Kidney capillary endothelial cell (primary cell): ENCODE data around the gene CBS.
"Not testable (repeated sequence)": the region's sequence is repeated elsewhere in the genome, so short reads cannot be mapped to it uniquely, and the experiment has no call there.

Experiments used
- DNase-seq: peaks from one replicate; pipeline ENCODE4 v3.0.0-alpha.2; 2018; ENCODE audit warnings: low spot score

The CBS gene

GRCh38 chr21:43068065-43068464 is 7.6 kb downstream of the CBS start:
- not testable (repeated sequence) for DNase-seq

GRCh38 chr21:43066690-43067089 is 8.9 kb downstream of the CBS start:
- DNase-seq: not testable (repeated sequence)

DNA sequence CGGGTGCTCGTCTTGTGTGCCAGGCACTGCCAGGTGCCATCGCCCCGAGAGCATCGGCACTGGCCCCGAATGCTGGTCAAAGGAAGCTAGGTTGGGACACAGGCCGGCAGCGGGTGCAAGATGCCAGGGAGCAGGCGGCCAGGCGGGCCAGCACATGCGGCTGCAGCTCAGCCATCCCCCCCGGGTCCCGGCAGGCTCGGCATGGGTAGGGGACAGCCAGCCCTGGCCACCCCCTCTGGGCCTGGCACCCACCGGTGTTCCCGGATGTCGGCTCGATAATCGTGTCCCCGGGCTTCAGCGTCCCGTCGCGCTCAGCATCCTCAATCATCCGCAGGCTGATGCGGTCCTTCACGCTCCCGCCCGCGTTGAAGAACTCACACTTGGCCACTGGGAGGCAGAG is 9.6 kb downstream of the CBS start:
- DNase-seq: not testable (repeated sequence)

DNA sequence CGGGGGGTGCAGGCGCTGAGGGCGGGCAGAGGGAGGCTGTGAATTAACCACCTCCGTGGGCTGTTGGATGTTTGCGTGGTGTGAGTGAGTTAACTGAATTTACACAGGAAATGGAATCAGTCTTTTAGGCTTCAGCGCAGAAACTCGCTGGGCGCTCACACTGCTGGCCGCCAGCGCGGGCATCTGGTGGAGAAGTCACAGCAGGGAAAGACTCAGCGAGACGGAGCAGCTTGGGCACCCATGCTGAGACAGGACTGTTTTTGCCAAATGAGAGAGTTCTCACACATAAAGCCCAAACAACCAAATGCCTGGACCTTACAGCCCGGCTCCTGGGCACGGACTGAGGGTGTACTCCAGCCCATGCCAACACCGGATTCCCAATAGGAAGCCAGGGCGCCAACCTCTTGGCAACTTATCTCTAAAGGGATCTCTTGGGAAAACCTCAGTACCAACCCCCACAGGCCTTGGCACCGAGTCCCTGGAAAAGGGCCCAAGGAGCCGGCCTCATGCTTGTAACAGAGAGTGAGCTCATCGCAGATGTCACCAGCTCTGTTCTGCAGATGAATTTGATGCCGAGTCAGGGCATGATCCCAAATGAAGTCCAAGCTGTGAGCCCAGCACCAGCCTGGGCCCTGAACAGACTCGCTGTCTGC is 11.2 kb downstream of the CBS start:
- DNase-seq: not testable (repeated sequence)

- not testable (repeated sequence) for DNase-seq
Observed at GRCh38 chr21:43062955-43063664, 12.5 kb downstream of the CBS start.

- DNase-seq: not testable (repeated sequence)
Observed at GRCh38 chr21:43053112-43053511, 22.5 kb downstream of the CBS start.

DNA sequence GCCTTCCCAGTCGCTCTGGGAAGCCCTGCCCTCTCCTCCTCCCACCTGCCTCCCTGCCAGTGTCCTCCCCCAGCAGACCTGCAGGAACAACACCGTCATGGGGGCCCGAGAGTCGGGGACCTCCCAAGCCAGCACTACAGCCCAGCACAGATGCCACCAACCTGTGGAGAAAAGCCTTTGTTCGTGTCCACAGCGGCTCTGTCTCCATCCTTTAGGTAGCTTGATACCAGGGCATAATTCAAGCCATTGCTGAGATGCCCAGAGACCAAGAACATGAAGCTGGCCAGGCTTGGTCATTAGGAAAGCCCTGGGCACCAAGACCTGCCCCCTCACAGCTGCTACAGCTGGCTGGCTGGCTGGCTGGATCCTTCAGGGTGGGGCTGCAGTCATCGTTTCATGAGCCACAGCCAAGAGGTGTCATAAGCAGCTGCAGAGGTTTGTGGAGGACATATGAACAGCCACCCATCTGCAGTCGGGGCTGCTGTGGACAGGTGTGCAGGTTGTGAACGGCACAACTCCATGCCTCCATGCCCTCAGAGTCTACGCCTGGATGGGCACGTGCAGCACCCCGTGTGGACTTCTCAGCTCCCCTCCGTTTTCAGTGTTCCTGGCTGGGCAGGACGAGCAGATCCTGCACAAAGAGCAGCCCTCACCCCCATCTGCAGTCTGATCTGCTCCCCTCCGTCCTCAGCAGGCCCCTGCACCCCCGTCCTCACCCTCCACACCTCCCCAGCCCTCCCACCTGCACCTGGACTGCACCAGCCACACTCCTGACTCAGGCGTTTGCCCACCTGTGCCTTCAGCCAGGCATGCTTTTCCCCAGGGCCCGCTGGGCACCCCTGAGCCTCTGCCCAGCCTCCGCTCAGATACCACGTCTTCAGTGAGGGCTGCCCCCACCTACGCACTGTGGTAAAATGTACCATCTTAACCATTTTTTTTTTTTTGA is 29.5 kb downstream of the CBS start:
- DNase-seq: not testable (repeated sequence)

- DNase-seq: not testable (repeated sequence)
Observed at GRCh38 chr21:43045165-43045875, 30.3 kb downstream of the CBS start.

DNA sequence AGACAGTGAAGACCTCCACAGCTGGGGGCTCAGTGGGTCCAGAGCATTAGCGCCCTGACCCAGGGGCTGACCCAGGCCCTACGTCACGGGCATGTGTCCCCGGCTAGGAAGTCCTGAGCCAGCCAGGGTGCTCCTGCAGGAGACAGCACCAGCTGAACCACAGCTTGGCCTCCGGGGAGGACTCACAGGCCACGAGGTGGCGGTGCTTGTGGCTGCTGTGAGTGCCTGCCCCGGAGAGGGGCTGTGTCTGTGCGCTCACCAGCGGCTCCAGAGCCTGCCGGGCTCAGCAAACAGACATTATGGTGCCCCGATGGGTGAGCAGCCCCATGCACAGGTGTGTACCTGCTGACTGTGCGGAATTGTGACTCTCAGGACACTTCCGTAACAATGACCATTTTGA is 31.1 kb downstream of the CBS start:
- not testable (repeated sequence) for DNase-seq

- DNase-seq: not testable (repeated sequence)
Observed at GRCh38 chr21:43043291-43043690, 32.3 kb downstream of the CBS start.

DNA sequence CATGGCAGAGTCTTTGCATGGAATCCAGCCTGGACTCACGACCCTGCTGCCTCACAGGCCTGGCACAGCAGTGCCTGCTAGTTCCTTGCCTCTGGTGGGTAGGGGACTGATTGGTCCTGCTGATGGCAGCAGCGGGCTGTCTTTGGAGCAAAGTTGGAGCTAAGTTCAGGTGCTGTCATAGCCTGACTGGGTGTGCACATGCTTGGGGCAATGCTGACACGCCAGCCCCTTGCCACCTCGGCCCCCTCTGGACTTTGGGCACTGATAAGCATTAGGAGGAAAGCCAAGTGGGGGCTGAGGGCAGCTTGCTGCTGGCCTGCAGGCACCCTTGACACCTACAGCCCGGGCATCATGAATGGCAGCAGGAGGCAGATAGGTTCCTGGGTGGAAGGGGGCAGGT is 33.5 kb downstream of the CBS start:
- DNase-seq: not testable (repeated sequence)

- DNase-seq: not testable (repeated sequence)
Observed at GRCh38 chr21:43038659-43039044, 37.0 kb downstream of the CBS start.

- not testable (repeated sequence) for DNase-seq
Observed at GRCh38 chr21:43037918-43038658, 37.5 kb downstream of the CBS start.

GRCh38 chr21:43036889-43037288 is 38.7 kb downstream of the CBS start:
- not testable (repeated sequence) for DNase-seq

GRCh38 chr21:43034826-43035225 is 40.8 kb downstream of the CBS start:
- DNase-seq: no peak

DNA sequence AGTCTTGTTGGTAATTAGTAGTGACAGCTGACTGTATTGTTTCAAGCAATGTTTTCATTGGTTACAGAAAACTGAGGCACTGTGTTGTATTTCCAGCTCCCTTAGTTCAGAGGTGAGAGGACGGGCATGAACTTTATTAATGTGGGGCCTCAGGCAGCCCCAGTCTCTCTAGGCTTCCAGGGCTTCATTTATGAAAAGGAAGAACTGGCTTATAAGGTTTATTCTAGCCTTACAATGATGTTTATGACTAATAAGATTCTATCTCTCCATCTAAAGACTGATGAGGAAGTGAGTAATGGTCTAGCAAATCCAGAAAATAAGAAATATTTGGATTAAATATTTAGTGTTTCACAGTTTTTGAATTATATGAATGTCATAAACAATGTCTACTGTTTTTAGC is 41.5 kb downstream of the CBS start:
- peak; percentile 34 for DNase-seq

DNA sequence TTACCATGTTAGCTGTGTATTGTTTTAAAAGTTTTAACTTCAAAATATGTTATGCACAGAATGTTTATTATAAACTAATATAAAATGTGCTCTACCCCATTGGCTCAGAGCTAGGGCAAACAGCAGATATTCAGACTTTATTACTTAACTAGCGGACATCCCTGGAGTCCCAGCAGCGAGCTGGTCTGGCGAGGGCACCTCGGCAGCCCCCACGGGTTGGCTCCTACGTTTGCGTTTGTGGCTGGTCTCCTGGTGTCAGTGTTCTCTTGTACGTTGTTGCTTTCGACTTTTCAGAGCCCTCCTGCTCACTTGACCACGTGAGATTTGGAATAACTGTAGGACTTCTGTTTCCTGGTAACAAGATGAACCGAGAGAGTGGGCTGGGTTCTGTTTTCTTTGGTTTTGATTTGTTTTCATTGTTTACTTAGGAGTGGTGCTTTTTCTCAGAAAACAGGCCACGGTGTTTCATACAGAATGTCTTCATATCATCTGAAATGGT is 44.5 kb downstream of the CBS start:
- DNase-seq: no peak

- no peak for DNase-seq
Observed at GRCh38 chr21:43029785-43030184, 45.9 kb downstream of the CBS start.

GRCh38 chr21:43027846-43028731 is 47.5 kb downstream of the CBS start:
- no peak for DNase-seq

GRCh38 chr21:43025636-43026180 is 49.9 kb downstream of the CBS start:
- no peak for DNase-seq
